HG03135 (cell line): ENCODE data around the gene PRRC2A.

Source experiments
- ATAC-seq: cut with Tn5 transposase; IDR thresholded peaks from one replicate; pipeline ENCODE4 v1.9.1; 2021; ENCODE audit warnings: mild to moderate bottlenecking, moderate library complexity; ENCODE audit not compliant: unreplicated experiment

Gene PRRC2A

GRCh38 chr6:31620586-31621319 is at the start of gene PRRC2A:
Gene PRRC2A (plus strand): TSS chr6:31620715. CDS start chr6:31622790, 2,075 bp downstream.
- peak; percentile 24 for ATAC-seq

GRCh38 chr6:31572041-31572911 is 48.2 kb upstream of the PRRC2A start, which contains the start of gene LTA:
Gene LTA (plus strand): TSS chr6:31572289. CDS start chr6:31572743, 454 bp downstream.
- no peak for ATAC-seq

GRCh38 chr6:31573239-31574105 is 47.0 kb upstream of the PRRC2A start:
- no peak for ATAC-seq

GRCh38 chr6:31574106-31575061 is 46.1 kb upstream of the PRRC2A start:
- no peak for ATAC-seq

- ATAC-seq: no peak
Measured at GRCh38 chr6:31575335-31575901, 45.1 kb upstream of the PRRC2A start, which contains the start of gene TNF. Gene TNF (plus strand): TSS chr6:31575565. CDS start chr6:31575742, 177 bp downstream.

GRCh38 chr6:31575952-31576685 is 44.4 kb upstream of the PRRC2A start:
- ATAC-seq: no peak

- ATAC-seq: no peak
Measured at GRCh38 chr6:31576897-31577578, 43.5 kb upstream of the PRRC2A start.

- no peak for ATAC-seq
Measured at GRCh38 chr6:31577579-31577966, 42.9 kb upstream of the PRRC2A start.

GRCh38 chr6:31578184-31579118 is 42.1 kb upstream of the PRRC2A start:
- ATAC-seq: no peak

GRCh38 chr6:31579119-31579505 is 41.4 kb upstream of the PRRC2A start:
- ATAC-seq: no peak

GRCh38 chr6:31579546-31580437 is 40.7 kb upstream of the PRRC2A start:
- no peak for ATAC-seq

GRCh38 chr6:31580438-31580740 is 40.1 kb upstream of the PRRC2A start:
- no peak for ATAC-seq

- ATAC-seq: peak; percentile 58
Measured at GRCh38 chr6:31580807-31581433, 39.6 kb upstream of the PRRC2A start.

- no peak for ATAC-seq
Measured at GRCh38 chr6:31581434-31582229, 38.9 kb upstream of the PRRC2A start.

GRCh38 chr6:31582230-31582643 is 38.3 kb upstream of the PRRC2A start, which contains the start of gene LTB:
Gene LTB (minus strand): TSS chr6:31582424. CDS start chr6:31582417, 7 bp downstream.
- ATAC-seq: no peak
